ENCODE measurements around the gene HMCN1.

DNA sequence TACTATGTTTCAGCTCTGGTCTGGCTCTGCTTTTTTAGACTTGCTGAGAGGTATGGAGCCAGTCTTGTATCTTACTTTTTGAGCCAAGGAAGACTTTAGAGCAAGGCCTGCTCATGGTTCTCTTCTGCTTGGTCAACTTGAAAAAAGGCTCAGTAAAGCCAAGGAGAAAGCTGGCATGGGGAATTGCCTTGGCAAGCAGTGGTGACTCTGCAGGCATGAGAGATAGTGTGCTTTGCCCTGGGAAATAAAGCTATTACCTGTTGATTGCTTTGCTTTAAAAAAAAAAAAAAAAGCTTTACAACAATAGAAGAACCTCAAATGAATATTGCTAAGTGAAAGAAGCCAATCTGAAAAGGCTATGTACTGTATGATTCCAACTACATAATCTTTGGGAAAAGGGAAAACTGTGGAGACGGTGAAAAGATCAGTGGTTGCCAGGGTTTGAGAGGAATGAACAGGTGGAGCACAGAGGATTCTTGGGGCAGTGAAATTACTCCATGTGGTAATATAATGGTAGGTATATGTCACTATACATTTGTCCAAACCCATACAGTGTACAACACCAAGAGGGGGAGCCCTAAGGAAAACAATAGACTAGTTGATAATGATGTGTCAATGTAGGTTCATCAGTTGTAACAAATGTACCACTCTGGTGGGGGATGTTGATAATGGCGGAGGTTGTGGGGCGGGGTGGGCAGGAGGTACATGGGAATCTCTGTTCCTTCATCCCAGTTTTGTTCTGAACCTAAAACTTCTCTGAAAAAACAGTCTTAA lies 87.6 kb downstream of the HMCN1 start:
- TF ChIP-seq POLR2AphosphoS5 (IDR thresholded peaks at IDR 0.05; ENCODE audit: low read depth, low read length) (no peak), TAF1 (IDR thresholded peaks at IDR 0.05; ENCODE audit: borderline replicate concordance, insufficient read depth, low read length) (no peak)
- TF ChIP-seq, protein P1, sequence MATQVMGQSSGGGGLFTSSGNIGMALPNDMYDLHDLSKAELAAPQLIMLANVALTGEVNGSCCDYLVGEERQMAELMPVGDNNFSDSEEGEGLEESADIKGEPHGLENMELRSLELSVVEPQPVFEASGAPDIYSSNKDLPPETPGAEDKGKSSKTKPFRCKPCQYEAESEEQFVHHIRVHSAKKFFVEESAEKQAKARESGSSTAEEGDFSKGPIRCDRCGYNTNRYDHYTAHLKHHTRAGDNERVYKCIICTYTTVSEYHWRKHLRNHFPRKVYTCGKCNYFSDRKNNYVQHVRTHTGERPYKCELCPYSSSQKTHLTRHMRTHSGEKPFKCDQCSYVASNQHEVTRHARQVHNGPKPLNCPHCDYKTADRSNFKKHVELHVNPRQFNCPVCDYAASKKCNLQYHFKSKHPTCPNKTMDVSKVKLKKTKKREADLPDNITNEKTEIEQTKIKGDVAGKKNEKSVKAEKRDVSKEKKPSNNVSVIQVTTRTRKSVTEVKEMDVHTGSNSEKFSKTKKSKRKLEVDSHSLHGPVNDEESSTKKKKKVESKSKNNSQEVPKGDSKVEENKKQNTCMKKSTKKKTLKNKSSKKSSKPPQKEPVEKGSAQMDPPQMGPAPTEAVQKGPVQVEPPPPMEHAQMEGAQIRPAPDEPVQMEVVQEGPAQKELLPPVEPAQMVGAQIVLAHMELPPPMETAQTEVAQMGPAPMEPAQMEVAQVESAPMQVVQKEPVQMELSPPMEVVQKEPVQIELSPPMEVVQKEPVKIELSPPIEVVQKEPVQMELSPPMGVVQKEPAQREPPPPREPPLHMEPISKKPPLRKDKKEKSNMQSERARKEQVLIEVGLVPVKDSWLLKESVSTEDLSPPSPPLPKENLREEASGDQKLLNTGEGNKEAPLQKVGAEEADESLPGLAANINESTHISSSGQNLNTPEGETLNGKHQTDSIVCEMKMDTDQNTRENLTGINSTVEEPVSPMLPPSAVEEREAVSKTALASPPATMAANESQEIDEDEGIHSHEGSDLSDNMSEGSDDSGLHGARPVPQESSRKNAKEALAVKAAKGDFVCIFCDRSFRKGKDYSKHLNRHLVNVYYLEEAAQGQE (IDR thresholded peaks at IDR 0.05; ENCODE audit: insufficient read depth in 1 of 2, low read depth in 2 of 2, low read length in 2 of 2), result no peak
